Measurements from ENCODE around the gene NSD2.

GRCh38 chr4:1937550-1937949 is 66.4 kb downstream of the NSD2 start:
- TF ChIP-seq, protein P1, sequence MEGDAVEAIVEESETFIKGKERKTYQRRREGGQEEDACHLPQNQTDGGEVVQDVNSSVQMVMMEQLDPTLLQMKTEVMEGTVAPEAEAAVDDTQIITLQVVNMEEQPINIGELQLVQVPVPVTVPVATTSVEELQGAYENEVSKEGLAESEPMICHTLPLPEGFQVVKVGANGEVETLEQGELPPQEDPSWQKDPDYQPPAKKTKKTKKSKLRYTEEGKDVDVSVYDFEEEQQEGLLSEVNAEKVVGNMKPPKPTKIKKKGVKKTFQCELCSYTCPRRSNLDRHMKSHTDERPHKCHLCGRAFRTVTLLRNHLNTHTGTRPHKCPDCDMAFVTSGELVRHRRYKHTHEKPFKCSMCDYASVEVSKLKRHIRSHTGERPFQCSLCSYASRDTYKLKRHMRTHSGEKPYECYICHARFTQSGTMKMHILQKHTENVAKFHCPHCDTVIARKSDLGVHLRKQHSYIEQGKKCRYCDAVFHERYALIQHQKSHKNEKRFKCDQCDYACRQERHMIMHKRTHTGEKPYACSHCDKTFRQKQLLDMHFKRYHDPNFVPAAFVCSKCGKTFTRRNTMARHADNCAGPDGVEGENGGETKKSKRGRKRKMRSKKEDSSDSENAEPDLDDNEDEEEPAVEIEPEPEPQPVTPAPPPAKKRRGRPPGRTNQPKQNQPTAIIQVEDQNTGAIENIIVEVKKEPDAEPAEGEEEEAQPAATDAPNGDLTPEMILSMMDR (IDR thresholded peaks at IDR 0.05) = no peak
- TF ChIP-seq POLR2A (IDR thresholded peaks at IDR 0.05) = no peak

All from Peyer's patch (tissue), 4 donors.